Body of pancreas (tissue), 4 donors: ENCODE measurements around the gene SORCS2. TPM values are rescaled to one million over a fixed set of nuclear protein-coding genes. Genes with fewer than 3 reads are reported as not detected.

Experiments
- ATAC-seq: fragments of 150-250 bp; one replicate; pipeline ENCODE4 v1.9.1; 2016
- DNase-seq, 4 donors: peaks; one replicate each; pipeline ENCODE4 v3.0.0-alpha.2; 2019
- H3K27ac ChIP-seq, 4 donors: fragments of 200-600 bp; sonication (generic); 1 replicate in 3 of 4; 2 replicates in 1 of 4; pipeline versions ENCODE4 v1.5.1 to v1.6.1; 2016 to 2019; ENCODE audit warnings: mild to moderate bottlenecking in 1 of 4, mixed read lengths in 1 of 4, moderate library complexity in 1 of 4
- H3K27me3 ChIP-seq, 2 donors: fragments of 200-600 bp; sonication (generic); one replicate each; pipeline ENCODE4 v1.6.0; 2016; ENCODE audit warnings: mild to moderate bottlenecking in 1 of 2
- H3K36me3 ChIP-seq, 2 donors: fragments of 200-600 bp; sonication (generic); replicated peaks in 1 of 2; 2 replicates each; pipeline ENCODE4 v1.5.1; 2016; ENCODE audit warnings: low read depth in 2 of 2; ENCODE audit not compliant: insufficient read depth in 1 of 2
- H3K4me1 ChIP-seq: fragments of 200-600 bp; sonication (generic); one replicate; pipeline ENCODE4 v1.6.0; 2016
- H3K4me3 ChIP-seq, 2 donors: fragments of 200-600 bp; sonication (generic); 1 replicate in 1 of 2; 2 replicates in 1 of 2; pipeline ENCODE4 v1.5.1; 2016 to 2019
- H3K9me3 ChIP-seq, 3 donors: fragments of 200-600 bp; sonication (generic); 1 replicate in 2 of 3; 2 replicates in 1 of 3; pipeline ENCODE4 v1.5.1; 2016
- CTCF ChIP-seq, 7 experiments: fragments of 450-650 bp in 4 of 7; fragments of 200-600 bp in 3 of 7; sonication (generic) in 3 of 7; IDR thresholded peaks; one replicate each; pipeline ENCODE4 v1.5.1; 2016 to 2019; ENCODE audit warnings: antibody characterized with exemption in 7 of 7
- POLR2A ChIP-seq, 3 donors: fragments of 450-650 bp; IDR thresholded peaks; one replicate each; pipeline ENCODE4 v1.6.1; 2016; ENCODE audit warnings: antibody characterized with exemption in 3 of 3, mild to moderate bottlenecking in 2 of 3
- WGBS, 2 donors: methylation state at CpG; one replicate each; pipeline ENCODE4 v1.1.5; 2017; 5-methylcytosine and 5-hydroxymethylcytosine counted together
- intact Hi-C: fragments of 100-400 bp; cut with DNase I; formaldehyde crosslinking; loops from one replicate; pipeline ENCODE4 v1.15.1; 2023
- total RNA-seq, 2 donors: library from RNA; depleted of rRNA; stranded (reverse); fragments of >200 nt; gene quantifications; one replicate each; pipeline ENCODE4 v1.1.0, GENCODE V29; 2016

SORCS2 gene
- total RNA-seq, 2 donors from 2014 or later, result 0.26 to 0.33 TPM

GRCh38 chr4:7772711-7773385, 580.5 kb downstream of the SORCS2 start:
- no peaks in the 10 kb centered on the region for H3K27me3 ChIP-seq
- H3K36me3 ChIP-seq, result peaks cover 0 to 1% of the 10 kb centered on the region in 2 donors
- no peaks in the 10 kb centered on the region for H3K4me1 ChIP-seq
- no peak overlapping the region for H3K27ac ChIP-seq
- H3K9me3 ChIP-seq, result no peaks in the 10 kb centered on the region
- intact Hi-C loops, result no loop called here
- H3K4me3 ChIP-seq, result no peak overlapping the region
- TF ChIP-seq POLR2A (IDR thresholded peaks at IDR 0.05), result no peak
- no peak for TF ChIP-seq CTCF (IDR thresholded peaks at IDR 0.05)
- DNase-seq, result peak in 2 of 4 donors; percentile 30 to 36
- 75 to 83% methylated on average over 31 of the region's 31 CpGs for WGBS, 2 donors
- peak; percentile 45 for ATAC-seq

- WGBS, 2 donors, result 91 to 92% methylated on average over 22 to 24 of the region's 24 CpGs
Measured at GRCh38 chr4:7773401-7774180, 581.3 kb downstream of the SORCS2 start.

GRCh38 chr4:7774301-7775294, 582.3 kb downstream of the SORCS2 start:
- DNase-seq (no peak), ATAC-seq (no peak)
- intact Hi-C loops, result no loop called here
- Histone ChIP-seq H3K27ac (no peak overlapping the region), H3K4me1 (no peaks in the 10 kb centered on the region), H3K4me3 (no peak overlapping the region), H3K27me3 (no peaks in the 10 kb centered on the region), H3K36me3 (peaks cover 0 to 1% of the 10 kb centered on the region in 2 donors), H3K9me3 (no peaks in the 10 kb centered on the region)
- no peak for TF ChIP-seq CTCF (IDR thresholded peaks at IDR 0.05)
- TF ChIP-seq POLR2A (IDR thresholded peaks at IDR 0.05), result no peak
- 88 to 93% methylated on average over 22 of the region's 22 CpGs for WGBS, 2 donors

More at GRCh38 chr4:7773401-7774180, 581.3 kb downstream of the SORCS2 start:
- H3K27ac ChIP-seq, result no peak overlapping the region
- H3K4me3 ChIP-seq, result no peak overlapping the region
- H3K9me3 ChIP-seq, result no peaks in the 10 kb centered on the region
- H3K27me3 ChIP-seq, result no peaks in the 10 kb centered on the region
- intact Hi-C loops, result no loop called here
- no peaks in the 10 kb centered on the region for H3K4me1 ChIP-seq
- DNase-seq (no peak), ATAC-seq (no peak)
- TF ChIP-seq CTCF (IDR thresholded peaks at IDR 0.05), result no peak
- no peak for TF ChIP-seq POLR2A (IDR thresholded peaks at IDR 0.05)
- peaks cover 0 to 1% of the 10 kb centered on the region in 2 donors for H3K36me3 ChIP-seq

DNA sequence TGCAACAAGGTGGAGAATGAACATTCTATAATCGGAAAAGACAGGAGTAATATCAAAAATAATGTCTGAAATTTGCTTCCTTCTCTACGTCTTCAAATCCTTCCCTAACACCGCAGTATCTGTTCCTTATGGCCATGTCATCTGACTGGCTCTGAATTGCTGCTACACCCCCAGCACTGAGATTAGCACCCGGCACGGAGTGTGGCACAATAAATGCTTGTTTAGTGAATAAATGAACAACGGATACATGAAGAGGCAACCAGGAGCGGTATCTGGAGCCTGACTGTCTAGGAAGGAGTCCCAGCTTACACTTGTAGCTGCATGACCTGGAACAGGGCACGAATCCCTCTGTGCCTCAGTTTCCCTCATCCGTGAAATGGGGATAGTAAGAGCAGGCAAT, 583.1 kb downstream of the SORCS2 start:
- Histone ChIP-seq H3K27me3 (no peaks in the 10 kb centered on the region), H3K4me1 (no peaks in the 10 kb centered on the region), H3K4me3 (no peak overlapping the region), H3K36me3 (peaks cover 0 to 1% of the 10 kb centered on the region in 2 donors), H3K9me3 (no peaks in the 10 kb centered on the region), H3K27ac (no peak overlapping the region)
- intact Hi-C loops, result no loop called here
- ATAC-seq, result no peak
- TF ChIP-seq POLR2A (IDR thresholded peaks at IDR 0.05), result no peak
- TF ChIP-seq CTCF (IDR thresholded peaks at IDR 0.05), result no peak
- DNase-seq, result no peak
- 86 to 88% methylated on average over 9 of the region's 9 CpGs for WGBS, 2 donors
